Pancreas (tissue), 10 donors: Measurements from ENCODE around the gene ATP13A3. TPM values are rescaled to one million over a fixed set of nuclear protein-coding genes. Genes with fewer than 3 reads are reported as not detected.

Source experiments
- ATAC-seq, 4 donors: fragments of 200-7000 bp; cut with Tn5 transposase; one replicate each; pipeline versions ENCODE4 v1.8.0 to v1.9.1; 2020; ENCODE audit warnings: mild to moderate bottlenecking in 4 of 4, moderate library complexity in 4 of 4
- DNase-seq, 6 donors: peaks; one replicate each; pipeline ENCODE4 v3.0.0-alpha.2; 2020
- FAIRE-seq: peaks from 2 replicates; lab custom pipeline; 2012; peaks lifted over from hg19 to GRCh38; lab: Jason Lieb, UNC
- H3K27ac ChIP-seq, 4 donors: fragments of 200-600 bp; sonication (generic); 1 replicate in 3 of 4; 2 replicates in 1 of 4; pipeline versions ENCODE4 v1.5.0 to v1.8.0; 2020
- H3K27me3 ChIP-seq, 4 donors: fragments of 200-600 bp; one replicate each; pipeline ENCODE4 v1.8.0; 2021
- H3K36me3 ChIP-seq, 3 donors: fragments of 200-600 bp; sonication (generic) in 1 of 3; one replicate each; pipeline versions ENCODE4 v1.5.0 to v1.8.0; 2020 to 2021
- H3K4me1 ChIP-seq, 3 donors: fragments of 200-600 bp; one replicate each; pipeline ENCODE4 v1.8.0; 2021
- H3K4me3 ChIP-seq, 4 donors: fragments of 200-600 bp; sonication (generic) in 2 of 4; one replicate each; pipeline versions ENCODE4 v1.5.0 to v1.8.0; 2020 to 2021
- H3K9me3 ChIP-seq, 4 donors: fragments of 200-600 bp; one replicate each; pipeline ENCODE4 v1.8.0; 2021
- CTCF ChIP-seq, 4 donors: fragments of 200-600 bp; sonication (generic) in 3 of 4; IDR thresholded peaks; one replicate each; pipeline versions ENCODE4 v1.5.0 to v1.8.0; 2021; ENCODE audit warnings: antibody characterized with exemption in 4 of 4
- WGBS, 2 donors: extraction: QIAGEN DNeasy Blood & Tissue Kit; methylation state at CpG; one replicate each; pipeline ENCODE4 v1.1.7; 2013; 5-methylcytosine and 5-hydroxymethylcytosine counted together
- intact Hi-C, 3 donors: fragments of 100-400 bp; cut with DNase I; formaldehyde crosslinking; loops; one replicate each; pipeline versions ENCODE4 v1.11.1 to v1.14.2; 2022
- polyA plus RNA-seq, 2 donors: library from polyadenylated mRNA; stranded (reverse); fragments of 200-250 nt; gene quantifications; one replicate each; pipeline ENCODE4 v1.2.3, GENCODE V29; 2013
- total RNA-seq, 6 donors: library from RNA; stranded (reverse); fragmentation: NEBNext Ultra II Directional in 4 of 6; extraction: Animal tissue kit (Norgen Biotek cat#: 25700) in 4 of 6; gene quantifications; one replicate each; pipeline versions ENCODE4 v1.2.1 to v1.2.4, GENCODE V29; 2021 to 2023
- donor health status: healthy with polysubstance abuse.
- donor health status: DM: no; HTN: no; CAD: no; lungs with moderate emphysema.
- donor health status: DM: no; HTN: no; CAD: no.
- donor health status: control.
- donor health status: control.
- donor health status: Bipolar disorder and iron deficiency.
- donor health status: DM: yes; HTN: yes; CAD: no.
- donor health status: DM: no; HTN: no; CAD: no.
- donor health status: DM: no; HTN: no; CAD: no.
- donor health status: DM: yes; HTN: yes; CAD: no.

Gene ATP13A3
- total and polyA plus RNA-seq, 8 donors, result 9.3 to 66.6 (median 24.7) TPM

- TF ChIP-seq CTCF (IDR thresholded peaks at IDR 0.05), result no peak
- no peak for DNase-seq
Observed at GRCh38 chr3:194492001-194492400, 5.2 kb upstream of the ATP13A3 start.

GRCh38 chr3:194489736-194490612, 3.2 kb upstream of the ATP13A3 start:
- Histone ChIP-seq H3K27me3 (no peaks in the 10 kb centered on the region), H3K4me3 (no peak overlapping the region), H3K9me3 (no peaks in the 10 kb centered on the region), H3K36me3 (no peaks in the 10 kb centered on the region), H3K4me1 (peaks cover 0 to 5% (median 4%) of the 10 kb centered on the region in 3 donors), H3K27ac (no peak overlapping the region)
- 86 to 93% methylated on average over 7 of the region's 7 CpGs for WGBS, 2 donors
- intact Hi-C loops, result no loop called here
- TF ChIP-seq CTCF (IDR thresholded peaks at IDR 0.05), result no peak
- FAIRE-seq, result no peak
- no peak for DNase-seq
- ATAC-seq, result no peak

More at GRCh38 chr3:194492001-194492400, 5.2 kb upstream of the ATP13A3 start:
- 84 to 89% methylated on average over 5 of the region's 5 CpGs for WGBS, 2 donors
- Histone ChIP-seq H3K4me1 (peaks cover 0 to 5% (median 0%) of the 10 kb centered on the region in 3 donors), H3K27ac (no peak overlapping the region), H3K4me3 (no peak overlapping the region), H3K9me3 (no peaks in the 10 kb centered on the region), H3K27me3 (no peaks in the 10 kb centered on the region), H3K36me3 (no peaks in the 10 kb centered on the region)
- intact Hi-C loops, result no loop called here
- ATAC-seq (no peak), FAIRE-seq (no peak)

- intact Hi-C loops, result no loop called here
Observed at GRCh38 chr3:194488055-194488742, 1.4 kb upstream of the ATP13A3 start.

GRCh38 chr3:194487289-194488054, 670 bp upstream of the ATP13A3 start:
- no peak for TF ChIP-seq CTCF (IDR thresholded peaks at IDR 0.05)
- Histone ChIP-seq H3K36me3 (no peaks in the 10 kb centered on the region), H3K27ac (peak overlapping the region in 3 of 4 donors; percentile 55 to 83 (median 82)), H3K27me3 (no peaks in the 10 kb centered on the region), H3K9me3 (no peaks in the 10 kb centered on the region), H3K4me3 (peak overlapping the region; percentile 46 to 77 (median 66)), H3K4me1 (peaks cover 0 to 7% (median 5%) of the 10 kb centered on the region in 3 donors)
- peak; percentile 17 to 78 (median 46) for DNase-seq
- WGBS, 2 donors, result 22% methylated on average over 56 of the region's 56 CpGs
- intact Hi-C loops, result no loop called here
- peak; percentile 14 to 40 (median 28) for ATAC-seq
- no peak for FAIRE-seq

More at GRCh38 chr3:194488055-194488742, 1.4 kb upstream of the ATP13A3 start:
- 82 to 86% methylated on average over 10 of the region's 10 CpGs for WGBS, 2 donors
- no peak for ATAC-seq
- no peak for TF ChIP-seq CTCF (IDR thresholded peaks at IDR 0.05)
- Histone ChIP-seq H3K27ac (peak overlapping the region in 1 of 4 donors; percentile 82), H3K27me3 (no peaks in the 10 kb centered on the region), H3K9me3 (no peaks in the 10 kb centered on the region), H3K4me1 (peaks cover 0 to 7% (median 5%) of the 10 kb centered on the region in 3 donors), H3K36me3 (no peaks in the 10 kb centered on the region), H3K4me3 (peak overlapping the region in 2 of 4 donors; percentile 67 to 77)
- DNase-seq, result no peak
- no peak for FAIRE-seq
